OCI-M1 (cell line): Measurements from ENCODE around the gene RAB21.
A peak's percentile ranks its signal among the peaks of the same experiment; 100 is the strongest.
"Not testable (repeated sequence)": the region's sequence is repeated elsewhere in the genome, so short reads cannot be mapped to it uniquely, and the experiment has no call there.

ENCODE experiments used
- DNase-seq: peaks from one replicate; lab custom pipeline; 2025; lab: John Stamatoyannopoulos, UW

RAB21 gene

DNA sequence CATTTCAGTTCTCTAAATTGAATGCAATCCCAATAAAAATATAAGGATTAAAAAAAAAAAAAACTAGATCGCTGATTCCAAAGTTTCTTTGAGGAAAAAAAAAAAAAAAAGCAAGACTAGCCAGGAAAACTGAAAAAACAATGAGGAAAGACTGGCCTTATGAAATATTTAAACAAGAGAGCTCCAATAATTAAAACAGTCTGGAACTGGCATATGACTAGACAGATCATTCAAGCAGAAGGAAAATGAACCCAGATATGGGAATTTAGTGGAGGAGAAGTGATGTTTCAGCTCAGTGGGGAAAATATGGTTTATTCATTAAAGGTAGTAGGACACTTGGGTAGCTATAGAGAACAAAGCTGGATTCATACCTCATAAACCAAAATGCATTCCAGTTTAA is 42.9 kb downstream of the RAB21 start:
- DNase-seq = no peak

DNA sequence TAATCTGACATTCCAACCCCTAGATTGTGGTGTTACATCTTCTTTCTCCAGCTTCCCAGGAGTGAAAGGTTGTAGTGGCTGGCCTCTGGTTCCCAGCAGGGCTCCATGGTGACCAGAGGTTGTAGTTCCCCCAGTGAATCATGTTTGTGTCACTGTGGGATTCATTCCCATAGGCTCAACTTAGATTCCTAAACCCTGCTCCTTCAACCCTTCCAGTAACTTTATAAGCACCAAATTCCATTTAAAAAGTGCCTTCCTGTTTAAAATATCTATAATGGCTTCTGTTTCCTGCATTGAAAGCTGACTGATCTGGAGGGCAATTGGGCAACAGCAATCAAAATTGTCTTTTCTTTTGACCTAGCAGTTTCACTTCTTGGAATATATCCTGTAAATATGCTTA is 44.4 kb downstream of the RAB21 start:
- DNase-seq = peak; percentile 15

DNA sequence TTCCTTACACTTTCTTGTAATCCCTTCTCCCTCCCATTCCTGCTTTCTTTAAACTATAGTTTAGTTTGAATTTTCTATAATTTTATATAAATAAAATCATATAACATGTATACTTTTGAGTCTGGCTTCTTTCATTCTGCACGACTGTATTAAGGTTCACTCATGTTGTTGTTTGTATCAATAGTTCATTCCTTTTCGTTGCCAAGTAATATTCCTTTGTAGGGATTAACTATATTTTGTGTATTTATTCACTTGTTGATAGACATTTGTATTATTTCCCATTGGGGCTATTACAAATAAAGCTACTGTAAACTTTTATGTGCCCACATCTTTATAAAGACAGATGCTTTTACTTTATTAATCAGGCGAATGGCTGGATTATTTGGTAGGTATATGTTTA is 45.5 kb downstream of the RAB21 start:
- no peak for DNase-seq

DNA sequence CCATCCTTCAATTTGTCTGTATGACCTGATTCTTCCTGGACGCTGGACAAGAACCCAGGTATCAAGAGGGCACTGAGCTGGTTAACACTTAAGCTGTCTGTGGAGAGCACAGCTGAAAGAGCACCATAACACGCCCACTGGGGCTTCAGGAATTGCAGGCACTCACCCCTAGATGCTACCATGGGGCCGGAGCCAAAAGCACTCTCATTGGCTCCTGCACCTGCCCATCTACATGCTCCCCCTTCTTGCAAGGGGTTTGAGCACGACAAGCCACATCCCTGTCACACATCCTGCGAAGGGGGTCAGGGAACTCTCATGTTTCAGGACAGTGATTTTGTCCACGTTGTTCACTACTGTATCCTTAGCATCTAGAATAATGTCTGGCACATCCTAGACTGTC is 49.8 kb downstream of the RAB21 start:
- no peak for DNase-seq

DNA sequence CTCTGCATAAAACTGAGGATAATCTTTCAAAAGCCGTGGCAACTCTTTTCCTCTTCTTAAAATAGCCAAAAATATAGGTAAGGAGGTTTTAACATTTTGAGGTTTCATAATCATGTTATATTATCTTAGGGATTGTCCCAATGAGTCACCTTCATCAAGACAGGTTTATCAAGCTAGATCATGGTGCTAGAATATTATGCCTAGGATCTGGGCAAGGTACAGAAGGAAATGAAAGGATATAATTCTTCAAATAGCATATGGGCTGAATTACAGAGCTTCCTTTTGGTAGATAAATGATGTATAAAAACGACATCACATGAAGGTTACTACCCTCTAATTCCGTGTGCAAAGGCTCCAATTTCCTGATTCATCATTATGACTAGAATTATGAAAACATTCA is 56.3 kb downstream of the RAB21 start:
- no peak for DNase-seq

DNA sequence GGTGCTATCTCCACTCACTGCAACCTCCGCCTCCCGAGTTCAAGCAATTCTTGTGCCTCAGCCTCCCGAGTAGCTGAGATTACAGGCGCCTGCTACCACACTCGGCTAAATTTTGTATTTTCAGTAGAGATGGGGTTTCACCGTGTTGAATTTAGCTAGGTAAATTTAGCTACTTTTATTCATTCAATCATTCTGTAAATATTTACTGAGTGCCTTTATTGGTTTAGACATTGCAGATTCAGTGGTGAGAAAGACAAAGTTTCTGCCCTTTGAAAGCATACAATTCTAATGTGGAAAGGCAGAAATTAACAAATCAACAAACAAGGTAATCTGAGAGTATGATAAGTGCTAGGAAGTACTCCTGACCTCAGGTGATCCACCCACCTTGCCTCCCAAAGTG is 60.6 kb downstream of the RAB21 start:
- not testable (repeated sequence) for DNase-seq

DNA sequence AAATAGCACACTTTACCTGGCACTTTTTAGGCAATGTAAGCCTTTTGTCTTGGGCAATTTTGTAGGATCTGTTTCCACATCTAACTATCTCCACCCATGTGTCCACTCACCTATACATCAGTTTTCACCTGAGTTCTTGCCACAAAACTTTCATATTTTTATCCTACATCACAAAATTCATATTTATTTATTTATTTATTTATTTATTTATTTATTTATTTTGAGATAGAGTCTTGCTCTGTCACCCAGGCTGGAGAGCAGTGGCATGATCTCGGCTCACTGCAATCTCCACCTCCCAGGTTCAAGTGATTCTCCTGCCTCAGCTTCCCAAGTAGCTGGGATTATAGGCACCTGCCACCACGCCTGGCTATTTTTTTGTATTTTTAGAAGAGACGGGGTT is 67.4 kb downstream of the RAB21 start:
- DNase-seq = not testable (repeated sequence)

DNA sequence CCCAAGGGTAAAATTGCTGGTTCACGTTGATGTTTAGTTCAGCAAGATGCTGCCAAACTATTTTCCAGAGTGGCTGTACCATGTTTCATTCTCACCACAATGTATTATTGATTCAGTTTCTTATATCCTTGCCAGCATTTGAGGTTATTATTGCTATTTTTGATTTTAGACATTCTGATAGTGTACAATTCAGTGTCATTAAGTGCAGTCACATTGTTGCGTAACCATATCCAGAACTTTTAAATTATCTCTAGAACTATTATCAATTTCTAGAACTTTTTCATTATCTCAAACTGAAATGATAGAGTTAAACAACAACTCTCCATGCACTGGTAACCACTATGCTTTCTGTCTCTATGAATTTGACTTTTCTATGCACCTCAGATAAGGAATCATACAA is 74.2 kb downstream of the RAB21 start:
- DNase-seq = no peak

DNA sequence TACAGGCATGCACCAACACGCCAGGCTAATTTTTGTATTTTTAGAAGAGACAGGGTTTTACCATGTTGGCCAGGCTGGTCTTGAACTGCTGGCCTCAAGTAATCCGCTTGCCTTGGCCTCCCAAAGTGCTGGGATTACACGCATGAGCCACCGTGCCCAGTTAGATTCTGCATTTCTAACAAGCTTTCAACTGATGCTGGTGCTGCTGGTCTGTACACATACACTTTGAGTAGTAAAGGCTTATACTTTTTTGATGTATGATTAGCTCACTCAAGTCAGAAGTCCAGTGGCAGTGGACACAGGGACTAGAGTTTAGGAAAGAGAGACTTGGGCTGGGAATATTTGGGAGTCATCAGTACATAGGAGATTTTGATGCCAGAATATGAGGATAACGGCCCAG is 82.7 kb downstream of the RAB21 start:
- DNase-seq = no peak

DNA sequence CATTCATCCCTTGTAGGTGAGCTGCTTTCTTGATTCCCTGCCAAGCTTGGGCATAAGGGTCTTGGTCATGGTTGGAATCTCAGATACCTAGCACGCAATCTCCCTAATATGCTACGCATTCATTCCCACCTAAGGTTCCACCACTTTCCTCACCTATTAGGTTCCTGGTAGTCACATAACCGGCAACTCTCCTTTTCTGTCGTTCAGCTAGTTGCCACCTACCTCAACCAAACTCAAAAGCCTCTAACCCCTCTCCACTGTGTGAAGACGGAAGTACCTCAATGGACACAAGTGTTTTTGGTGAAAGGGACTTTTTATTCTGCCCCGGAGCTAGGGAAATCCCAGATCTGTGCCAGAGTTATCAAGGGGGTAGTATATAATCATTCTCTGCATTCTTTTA is 83.6 kb downstream of the RAB21 start:
- no peak for DNase-seq

DNA sequence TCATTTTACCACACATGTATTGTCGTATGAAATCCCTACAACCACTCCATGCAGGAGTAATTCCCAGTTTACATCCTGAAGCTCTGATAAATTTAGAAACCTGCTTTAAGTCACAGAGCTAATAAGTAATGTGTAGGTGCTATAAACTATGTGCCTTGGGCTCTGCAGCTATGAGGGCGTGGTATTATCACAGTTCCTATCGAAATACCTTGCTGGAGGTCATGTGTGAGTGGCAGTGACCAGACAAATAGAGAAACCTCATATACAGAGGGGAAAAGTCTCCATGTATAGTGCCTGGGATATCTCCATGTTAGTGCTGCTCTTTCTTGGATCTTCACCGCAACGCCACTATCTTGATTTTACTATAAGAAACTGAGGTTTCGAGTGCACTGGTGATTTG is 84.0 kb downstream of the RAB21 start:
- no peak for DNase-seq

DNA sequence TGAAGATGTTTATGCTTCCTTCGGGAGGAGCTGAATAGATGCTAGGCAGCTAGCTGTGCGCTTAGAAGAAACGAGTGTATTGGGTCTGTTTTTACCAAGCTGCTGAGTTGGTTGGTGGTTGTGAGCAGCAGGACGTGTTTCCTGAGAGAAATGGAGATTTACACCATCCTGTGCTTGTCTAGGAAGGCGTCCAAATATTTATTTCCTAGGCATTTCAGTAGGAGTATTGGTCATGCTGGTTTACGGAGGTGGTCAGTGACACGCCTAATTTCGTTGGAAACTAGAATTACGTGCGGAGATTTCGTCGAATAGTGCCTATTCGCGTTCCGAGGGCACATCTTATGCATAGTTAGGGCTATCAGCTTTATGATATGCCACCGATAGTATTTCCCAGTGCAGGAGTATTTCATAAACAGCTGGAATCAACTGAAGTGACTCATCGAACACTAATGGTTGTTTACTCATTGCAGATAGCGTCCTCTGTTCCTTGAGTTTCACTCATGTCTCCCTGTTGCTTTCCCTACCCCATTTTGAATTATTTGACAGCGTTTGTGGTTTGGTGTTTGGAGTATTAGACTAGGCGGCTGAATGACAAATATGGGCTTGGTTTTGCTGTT is 85.7 kb downstream of the RAB21 start:
- peak; percentile 71 for DNase-seq

DNA sequence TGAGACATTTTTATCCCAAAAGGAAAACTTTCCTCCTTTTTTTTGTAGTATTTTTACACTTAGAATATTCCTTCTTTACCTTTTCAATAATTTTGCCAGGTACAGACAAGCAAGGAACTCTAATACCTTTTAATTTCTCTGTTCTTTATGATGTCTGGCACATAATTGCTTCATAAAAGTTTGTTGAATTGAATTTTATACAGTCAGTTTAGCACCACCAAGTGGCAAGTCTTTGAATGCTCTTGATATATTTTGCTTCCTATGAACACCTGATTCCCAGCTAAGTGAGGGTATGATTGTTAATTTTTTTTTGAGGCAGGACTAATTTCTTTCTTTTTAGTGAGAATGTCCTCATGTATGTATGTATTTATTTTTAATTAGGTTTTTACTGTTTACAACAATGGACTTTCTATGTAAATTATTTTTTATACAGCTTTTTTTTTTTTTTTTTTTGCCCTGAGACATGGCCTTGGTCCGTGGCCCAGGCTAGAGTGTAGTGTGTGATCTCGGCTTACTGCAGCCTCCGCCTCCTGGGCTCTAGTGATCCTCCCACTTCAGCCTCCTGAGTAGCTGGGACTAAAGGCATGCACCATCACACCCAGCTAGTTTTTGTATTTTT is 91.8 kb downstream of the RAB21 start:
- DNase-seq = peak; percentile 73

DNA sequence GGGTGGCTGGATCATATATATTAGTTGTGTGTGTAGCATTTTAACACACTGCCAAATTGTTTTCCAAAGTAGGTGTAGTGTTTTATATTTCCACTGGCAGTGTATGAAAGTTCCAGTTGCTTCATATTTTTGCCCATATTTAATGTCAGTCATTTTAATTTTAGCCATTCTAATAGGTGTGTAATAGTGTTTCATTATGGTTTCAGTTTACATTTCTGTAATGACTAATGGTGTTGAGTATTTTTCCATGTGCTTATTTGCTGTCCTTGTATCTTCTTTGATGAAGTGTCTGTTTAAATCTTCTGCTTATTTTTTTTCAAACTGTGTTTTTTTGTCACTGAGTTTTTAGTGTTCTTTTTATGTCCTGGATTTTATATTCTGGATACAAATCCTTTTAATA is 93.5 kb downstream of the RAB21 start:
- no peak for DNase-seq

DNA sequence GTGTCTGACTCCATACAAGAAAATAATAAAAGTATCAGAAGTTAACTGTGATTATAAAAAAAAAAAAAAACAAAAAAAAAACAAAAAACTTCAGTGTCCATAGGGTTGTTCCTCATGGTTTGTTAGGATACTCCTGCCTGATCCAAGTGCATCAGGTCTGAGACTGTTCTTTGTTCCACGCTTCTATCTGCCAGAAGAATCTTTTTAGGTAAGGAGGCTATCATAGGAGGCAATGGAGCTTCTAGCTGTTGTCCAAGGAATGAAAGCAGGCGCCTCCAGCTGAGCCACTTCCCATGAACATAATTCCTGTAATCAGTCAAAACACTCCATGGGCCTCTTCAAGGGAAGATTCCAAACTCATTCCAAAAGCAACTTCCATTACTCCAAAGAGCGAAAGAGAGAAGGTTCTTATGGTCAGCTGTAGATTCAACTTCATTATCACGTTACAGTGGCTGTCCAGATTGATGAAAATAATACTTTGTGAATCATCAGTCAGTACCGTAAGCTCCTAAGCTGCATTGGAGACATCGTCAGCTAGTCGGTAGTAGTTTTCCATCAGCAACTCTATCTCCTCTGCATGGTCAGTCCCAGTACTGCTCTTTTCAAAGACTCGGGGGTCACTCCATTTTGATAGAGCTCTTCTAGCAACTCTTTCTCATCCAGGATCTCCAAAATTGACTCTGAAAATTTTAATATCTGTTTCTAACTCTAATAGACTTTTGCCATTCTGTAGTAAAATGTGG is 94.6 kb downstream of the RAB21 start:
- DNase-seq = no peak
